ENCODE measurements around the gene CAPN12. TPM values are rescaled to one million over a fixed set of nuclear protein-coding genes. Genes with fewer than 3 reads are reported as not detected.

CAPN12 gene
- total RNA-seq, 2 experiments from 2014 or later, result 1.2 to 2.6 TPM

- Histone ChIP-seq H3K9me3 (ENCODE audit: low read length) (no peaks in the 10 kb centered on the region), H3K4me1 (ENCODE audit: insufficient read depth, low read length, poor library complexity, severe bottlenecking) (no peaks in the 10 kb centered on the region), H3K4me3 (ENCODE audit: low read depth, low read length, poor library complexity, severe bottlenecking) (no peak overlapping the region), H3K9me2 (ENCODE audit: insufficient read depth, low read length) (no peaks in the 10 kb centered on the region), H4K20me1 (ENCODE audit: insufficient read depth, low read length) (no peaks in the 10 kb centered on the region), H2AFZ (ENCODE audit: low read length) (no peak overlapping the region), H3K4me2 (ENCODE audit: low read length) (no peak overlapping the region), H3K79me2 (ENCODE audit: insufficient read depth, low read depth, low read length) (no peaks in the 10 kb centered on the region), H3K27ac (ENCODE audit: low read depth, low read length, poor library complexity, severe bottlenecking) (no peak overlapping the region), H3K36me3 (ENCODE audit: insufficient read depth, low read length) (peaks cover 64% of the 10 kb centered on the region)
- no peak for DNase-seq (ENCODE audit: low spot score)
- POLR2A ChIA-PET, result no interaction called here
- intact Hi-C loops (cut with micrococcal nuclease; ENCODE audit: unreplicated experiment), result loop anchor here (10.0 kb wide), 2 partner anchors 175 to 205 kb away; no protein-coding TSS in a partner anchor
- no peak for TF ChIP-seq CTCF (conservative IDR thresholded peaks at IDR 0.05; ENCODE audit: low read length)
- TF ChIP-seq EZH2phosphoT487 (IDR thresholded peaks at IDR 0.05; ENCODE audit: borderline replicate concordance, low read depth, low read length), result no peak
- BruUV-seq (replicated peaks), result no TSS peak
- CTCF ChIA-PET (ENCODE audit: unreplicated experiment), result no interaction called here
These were observed 24.3 kb downstream of the CAPN12 start for GRCh38 chr19:38719761-38720558.

- ChIA-PET CTCF (ENCODE audit: unreplicated experiment) (no interaction called here), POLR2A (no interaction called here)
- no peak overlapping the region for H3K4me2 ChIP-seq (ENCODE audit: low read length)
- H3K27ac ChIP-seq (ENCODE audit: low read depth, low read length, poor library complexity, severe bottlenecking), result no peak overlapping the region
- DNase-seq (ENCODE audit: low spot score), result no peak
- no TSS peak for BruUV-seq (replicated peaks)
- no peaks in the 10 kb centered on the region for H3K4me1 ChIP-seq (ENCODE audit: insufficient read depth, low read length, poor library complexity, severe bottlenecking)
- no peaks in the 10 kb centered on the region for H3K9me2 ChIP-seq (ENCODE audit: insufficient read depth, low read length)
- intact Hi-C loops (cut with micrococcal nuclease; ENCODE audit: unreplicated experiment), result no loop called here
- H3K36me3 ChIP-seq (ENCODE audit: insufficient read depth, low read length), result peaks cover 62% of the 10 kb centered on the region
- H3K4me3 ChIP-seq (ENCODE audit: low read depth, low read length, poor library complexity, severe bottlenecking), result no peak overlapping the region
- no peaks in the 10 kb centered on the region for H4K20me1 ChIP-seq (ENCODE audit: insufficient read depth, low read length)
- H3K9me3 ChIP-seq (ENCODE audit: low read length), result no peaks in the 10 kb centered on the region
- H2AFZ ChIP-seq (ENCODE audit: low read length), result no peak overlapping the region
- H3K79me2 ChIP-seq (ENCODE audit: insufficient read depth, low read depth, low read length), result no peaks in the 10 kb centered on the region
- no peak for TF ChIP-seq EZH2phosphoT487 (IDR thresholded peaks at IDR 0.05; ENCODE audit: borderline replicate concordance, low read depth, low read length)
These were observed 25.3 kb downstream of the CAPN12 start for GRCh38 chr19:38718747-38719543.

- Histone ChIP-seq H2AFZ (ENCODE audit: low read length) (no peak overlapping the region), H3K79me2 (ENCODE audit: insufficient read depth, low read depth, low read length) (no peaks in the 10 kb centered on the region), H3K9me2 (ENCODE audit: insufficient read depth, low read length) (no peaks in the 10 kb centered on the region), H3K27ac (ENCODE audit: low read depth, low read length, poor library complexity, severe bottlenecking) (no peak overlapping the region), H3K4me3 (ENCODE audit: low read depth, low read length, poor library complexity, severe bottlenecking) (no peak overlapping the region), H3K9me3 (ENCODE audit: low read length) (no peaks in the 10 kb centered on the region), H3K36me3 (ENCODE audit: insufficient read depth, low read length) (peaks cover 52% of the 10 kb centered on the region), H4K20me1 (ENCODE audit: insufficient read depth, low read length) (no peaks in the 10 kb centered on the region), H3K4me1 (ENCODE audit: insufficient read depth, low read length, poor library complexity, severe bottlenecking) (no peaks in the 10 kb centered on the region), H3K4me2 (ENCODE audit: low read length) (no peak overlapping the region)
- intact Hi-C loops (cut with micrococcal nuclease; ENCODE audit: unreplicated experiment), result no loop called here
- DNase-seq (ENCODE audit: low spot score), result no peak
- ChIA-PET CTCF (ENCODE audit: unreplicated experiment) (no interaction called here), POLR2A (no interaction called here)
- TF ChIP-seq CTCF (conservative IDR thresholded peaks at IDR 0.05; ENCODE audit: low read length), result no peak
- TF ChIP-seq EZH2phosphoT487 (IDR thresholded peaks at IDR 0.05; ENCODE audit: borderline replicate concordance, low read depth, low read length), result no peak
- no TSS peak for BruUV-seq (replicated peaks)
These were observed 26.4 kb downstream of the CAPN12 start for GRCh38 chr19:38717855-38718254.
